OCI-LY1 (cell line): ENCODE measurements around the gene DNAJC11.
"Not testable (repeated sequence)": the region's sequence is repeated elsewhere in the genome, so short reads cannot be mapped to it uniquely, and the experiment has no call there.

Source experiments
- H2AFZ ChIP-seq: fragments of 200-600 bp; sonication (generic), shearing (Covaris generic); 2 replicates; pipeline ENCODE4 v1.6.0; 2014; ENCODE audit warnings: antibody characterized with exemption, mild to moderate bottlenecking, low read length
- H3F3A ChIP-seq: fragments of 200-600 bp; sonication (generic), shearing (Covaris generic); 2 replicates; pipeline ENCODE4 v1.6.0; 2014; ENCODE audit warnings: mild to moderate bottlenecking, antibody characterized with exemption, low read length, moderate library complexity; ENCODE audit not compliant: insufficient read depth
- H3K27ac ChIP-seq: fragments of 200-600 bp; sonication (generic); 2 replicates; pipeline ENCODE4 v1.5.1; 2014; ENCODE audit warnings: low read length, mixed run types, mild to moderate bottlenecking, low read depth; ENCODE audit not compliant: poor library complexity, severe bottlenecking
- H3K27me3 ChIP-seq: fragments of 200-600 bp; sonication (generic); 2 replicates; pipeline ENCODE4 v1.6.0; 2014; ENCODE audit warnings: antibody characterized with exemption, mild to moderate bottlenecking, low read length, moderate library complexity; ENCODE audit not compliant: insufficient read depth
- H3K36me3 ChIP-seq: fragments of 200-600 bp; sonication (generic); 2 replicates; pipeline ENCODE4 v1.6.1; 2014; ENCODE audit warnings: mild to moderate bottlenecking, antibody characterized with exemption, low read length, moderate library complexity, mixed read lengths; ENCODE audit not compliant: insufficient read depth
- H3K4me1 ChIP-seq: fragments of 200-600 bp; sonication (generic); 2 replicates; pipeline ENCODE4 v1.5.1; 2014; ENCODE audit warnings: mild to moderate bottlenecking, low read length, moderate library complexity; ENCODE audit not compliant: insufficient read depth, severe bottlenecking
- H3K4me2 ChIP-seq: fragments of 200-600 bp; sonication (generic), shearing (Covaris generic); 2 replicates; pipeline ENCODE4 v1.6.1; 2014; ENCODE audit warnings: low read length
- H3K4me3 ChIP-seq: fragments of 200-600 bp; sonication (generic); 2 replicates; pipeline ENCODE4 v1.5.1; 2014; ENCODE audit warnings: low read length, low read depth, mild to moderate bottlenecking, mixed read lengths; ENCODE audit not compliant: poor library complexity, severe bottlenecking
- H3K79me2 ChIP-seq: fragments of 200-600 bp; shearing (Covaris generic); 2 replicates; pipeline ENCODE4 v1.6.1; 2016; ENCODE audit warnings: mixed run types, low read length, mixed read lengths; ENCODE audit not compliant: insufficient read depth
- H3K9ac ChIP-seq: fragments of 200-600 bp; sonication (generic), shearing (Covaris generic); 2 replicates; pipeline ENCODE4 v1.6.1; 2014; ENCODE audit warnings: mild to moderate bottlenecking, low read length, mixed read lengths
- H3K9me2 ChIP-seq: fragments of 200-600 bp; sonication (generic), shearing (Covaris generic); 2 replicates; pipeline ENCODE4 v1.6.1; 2014; ENCODE audit warnings: low read depth, mild to moderate bottlenecking, low read length, mixed read lengths
- H3K9me3 ChIP-seq: fragments of 200-600 bp; shearing (Covaris generic); 2 replicates; pipeline ENCODE4 v1.6.1; 2014; ENCODE audit warnings: low read length, mixed read lengths
- H4K20me1 ChIP-seq: fragments of 200-600 bp; sonication (generic), shearing (Covaris generic); 2 replicates; pipeline ENCODE4 v1.6.0; 2016; ENCODE audit warnings: mild to moderate bottlenecking, low read length; ENCODE audit not compliant: insufficient read depth
- CTCF ChIP-seq: fragments of 200-600 bp; sonication (generic), shearing (Covaris generic); IDR thresholded peaks from 2 replicates; pipeline ENCODE4 v1.5.1; 2017; ENCODE audit warnings: mild to moderate bottlenecking, antibody characterized with exemption, low read length, moderate library complexity, mixed read lengths
- EZH2 ChIP-seq: fragments of 200-600 bp; sonication (generic), shearing (Covaris generic); IDR thresholded peaks from 2 replicates; pipeline ENCODE4 v1.8.0; 2017; ENCODE audit warnings: borderline replicate concordance, mixed run types, mild to moderate bottlenecking, antibody characterized with exemption, low read length, moderate library complexity, mixed read lengths

Gene DNAJC11

GRCh38 chr1:6648556-6648955 is 53.1 kb downstream of the DNAJC11 start:
- Histone ChIP-seq H3K27me3 (no peaks in the 10 kb centered on the region), H3K9me2 (no peaks in the 10 kb centered on the region), H3K4me2 (no peak overlapping the region), H3K4me3 (no peak overlapping the region), H3F3A (no peaks in the 10 kb centered on the region), H4K20me1 (no peaks in the 10 kb centered on the region), H2AFZ (no peak overlapping the region), H3K79me2 (no peaks in the 10 kb centered on the region), H3K9me3 (no peaks in the 10 kb centered on the region), H3K4me1 (no peaks in the 10 kb centered on the region), H3K9ac (no peak overlapping the region), H3K36me3 (peaks cover 55% of the 10 kb centered on the region), H3K27ac (no peak overlapping the region)
- TF ChIP-seq EZH2 (no peak), CTCF (no peak)

GRCh38 chr1:6646499-6647148 is 55.0 kb downstream of the DNAJC11 start:
- Histone ChIP-seq H3K4me1 (no peaks in the 10 kb centered on the region), H3K27me3 (no peaks in the 10 kb centered on the region), H3K4me2 (no peak overlapping the region), H3F3A (no peaks in the 10 kb centered on the region), H3K9ac (no peak overlapping the region), H3K4me3 (no peak overlapping the region), H2AFZ (no peak overlapping the region), H4K20me1 (no peaks in the 10 kb centered on the region), H3K79me2 (no peaks in the 10 kb centered on the region), H3K27ac (no peak overlapping the region), H3K9me2 (no peaks in the 10 kb centered on the region), H3K36me3 (peaks cover 42% of the 10 kb centered on the region), H3K9me3 (no peaks in the 10 kb centered on the region)
- TF ChIP-seq EZH2 (no peak), CTCF (peak; percentile 66)

GRCh38 chr1:6645018-6645417 is 56.6 kb downstream of the DNAJC11 start:
- no peaks in the 10 kb centered on the region for H3K9me2 ChIP-seq
- no peak overlapping the region for H3K9ac ChIP-seq
- H3K4me3 ChIP-seq = no peak overlapping the region
- TF ChIP-seq EZH2 = no peak
- TF ChIP-seq CTCF = no peak
- no peaks in the 10 kb centered on the region for H3K79me2 ChIP-seq
- H3K9me3 ChIP-seq = no peaks in the 10 kb centered on the region
- H3F3A ChIP-seq = no peaks in the 10 kb centered on the region
- H3K4me1 ChIP-seq = no peaks in the 10 kb centered on the region
- no peak overlapping the region for H2AFZ ChIP-seq
- H3K27ac ChIP-seq = no peak overlapping the region
- H4K20me1 ChIP-seq = no peaks in the 10 kb centered on the region
- H3K36me3 ChIP-seq = peaks cover 43% of the 10 kb centered on the region
- H3K4me2 ChIP-seq = no peak overlapping the region
- no peaks in the 10 kb centered on the region for H3K27me3 ChIP-seq

GRCh38 chr1:6640867-6641266 is 60.7 kb downstream of the DNAJC11 start:
- peaks cover 73% of the 10 kb centered on the region for H3K36me3 ChIP-seq
- H4K20me1 ChIP-seq, H3K4me1 ChIP-seq, H3K9me2 ChIP-seq, H3K27ac ChIP-seq, H3K4me2 ChIP-seq, H3K9me3 ChIP-seq, H3F3A ChIP-seq, H3K9ac ChIP-seq, H3K4me3 ChIP-seq, H2AFZ ChIP-seq, H3K27me3 ChIP-seq, H3K79me2 ChIP-seq: not testable (repeated sequence)
